Neutrophil (primary cell): ENCODE data around the gene ANTXR1.

Experiments
- H3K27ac ChIP-seq: fragments of 200-600 bp; sonication (generic); 2 replicates; pipeline ENCODE4 v1.5.1; 2016; ENCODE audit warnings: mild to moderate bottlenecking, moderate library complexity
- H3K27me3 ChIP-seq: fragments of 200-600 bp; sonication (generic); 2 replicates; pipeline ENCODE4 v1.6.0; 2016; ENCODE audit warnings: mild to moderate bottlenecking
- H3K36me3 ChIP-seq: fragments of 200-600 bp; sonication (generic); 2 replicates; pipeline ENCODE4 v1.5.1; 2017
- H3K4me1 ChIP-seq, 2 experiments: fragments of 200-600 bp in 1 of 2; sonication (generic) in 1 of 2; 1 replicate in 1 of 2; 2 replicates in 1 of 2; pipeline versions ENCODE4 v1.5.1 to v1.6.1; 2013 to 2016; ENCODE audit warnings: low read depth in 1 of 2, low read length in 1 of 2, mild to moderate bottlenecking in 1 of 2, moderate library complexity in 1 of 2; ENCODE audit not compliant: control insufficient read depth in 1 of 2, insufficient read depth in 1 of 2
- H3K4me3 ChIP-seq, 2 experiments: fragments of 200-600 bp in 1 of 2; sonication (generic) in 1 of 2; 1 replicate in 1 of 2; 2 replicates in 1 of 2; pipeline ENCODE4 v1.5.1; 2013 to 2016; ENCODE audit warnings: low read depth in 1 of 2, low read length in 1 of 2, mild to moderate bottlenecking in 1 of 2, moderate library complexity in 1 of 2
- H3K9me3 ChIP-seq: fragments of 200-600 bp; sonication (generic); 2 replicates; pipeline ENCODE4 v1.5.1; 2016
- TF ChIP-seq, protein P1 (sequence below): fragments of 200-600 bp; sonication (generic); IDR thresholded peaks from 2 replicates; pipeline ENCODE4 v1.5.1; 2016; ENCODE audit warnings: antibody characterized with exemption

ANTXR1 gene

DNA sequence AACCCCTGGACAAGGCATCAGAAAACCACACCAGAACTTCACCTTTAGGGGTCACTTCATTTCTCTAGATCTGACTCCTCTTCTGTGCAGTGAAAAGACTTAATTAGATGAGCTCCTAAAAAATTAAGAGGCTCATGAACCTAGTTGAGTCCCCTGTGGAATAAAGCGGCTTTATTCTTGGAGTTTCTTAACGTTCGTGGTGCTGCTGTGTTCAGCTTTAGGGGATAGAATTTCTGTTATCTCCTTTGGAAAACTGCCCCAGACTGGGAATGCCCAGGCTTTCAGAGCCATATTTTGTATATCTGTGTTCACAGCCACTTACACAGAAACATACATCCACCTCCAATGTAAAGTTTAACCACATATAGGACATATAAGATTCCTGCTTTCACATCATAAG is 165.8 kb downstream of the ANTXR1 start:
- H3K4me1 ChIP-seq: peaks cover 30 to 43% of the 10 kb centered on the region in 2 experiments
- no peaks in the 10 kb centered on the region for H3K27me3 ChIP-seq
- no peaks in the 10 kb centered on the region for H3K9me3 ChIP-seq
- TF ChIP-seq, protein P1, sequence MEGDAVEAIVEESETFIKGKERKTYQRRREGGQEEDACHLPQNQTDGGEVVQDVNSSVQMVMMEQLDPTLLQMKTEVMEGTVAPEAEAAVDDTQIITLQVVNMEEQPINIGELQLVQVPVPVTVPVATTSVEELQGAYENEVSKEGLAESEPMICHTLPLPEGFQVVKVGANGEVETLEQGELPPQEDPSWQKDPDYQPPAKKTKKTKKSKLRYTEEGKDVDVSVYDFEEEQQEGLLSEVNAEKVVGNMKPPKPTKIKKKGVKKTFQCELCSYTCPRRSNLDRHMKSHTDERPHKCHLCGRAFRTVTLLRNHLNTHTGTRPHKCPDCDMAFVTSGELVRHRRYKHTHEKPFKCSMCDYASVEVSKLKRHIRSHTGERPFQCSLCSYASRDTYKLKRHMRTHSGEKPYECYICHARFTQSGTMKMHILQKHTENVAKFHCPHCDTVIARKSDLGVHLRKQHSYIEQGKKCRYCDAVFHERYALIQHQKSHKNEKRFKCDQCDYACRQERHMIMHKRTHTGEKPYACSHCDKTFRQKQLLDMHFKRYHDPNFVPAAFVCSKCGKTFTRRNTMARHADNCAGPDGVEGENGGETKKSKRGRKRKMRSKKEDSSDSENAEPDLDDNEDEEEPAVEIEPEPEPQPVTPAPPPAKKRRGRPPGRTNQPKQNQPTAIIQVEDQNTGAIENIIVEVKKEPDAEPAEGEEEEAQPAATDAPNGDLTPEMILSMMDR: no peak
- H3K27ac ChIP-seq: peak overlapping the region; percentile 94
- no peak overlapping the region for H3K4me3 ChIP-seq
- no peaks in the 10 kb centered on the region for H3K36me3 ChIP-seq

DNA sequence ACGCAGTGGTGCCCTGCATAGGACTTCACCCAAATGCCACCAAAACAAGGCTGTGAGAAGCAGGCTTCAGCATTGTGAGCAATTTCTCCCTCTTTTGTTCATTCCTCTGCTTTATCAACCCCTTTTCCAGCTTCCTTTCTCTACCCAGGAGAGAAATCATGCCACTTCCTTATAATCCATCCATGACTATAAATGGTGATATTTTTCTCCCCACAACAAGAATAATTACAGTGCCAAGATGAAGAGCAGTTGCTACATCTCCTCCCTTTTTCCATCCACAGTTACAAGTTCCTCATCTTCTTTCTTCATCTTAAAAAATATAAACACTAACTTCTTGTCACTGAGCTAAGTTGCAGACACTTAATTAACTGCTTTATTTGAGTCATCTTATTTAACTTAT is 167.2 kb downstream of the ANTXR1 start:
- peaks cover 30 to 43% of the 10 kb centered on the region in 2 experiments for H3K4me1 ChIP-seq
- H3K4me3 ChIP-seq: no peak overlapping the region
- H3K36me3 ChIP-seq: no peaks in the 10 kb centered on the region
- H3K9me3 ChIP-seq: no peaks in the 10 kb centered on the region
- H3K27ac ChIP-seq: peak overlapping the region; percentile 51
- no peaks in the 10 kb centered on the region for H3K27me3 ChIP-seq
- TF ChIP-seq, protein P1: no peak

DNA sequence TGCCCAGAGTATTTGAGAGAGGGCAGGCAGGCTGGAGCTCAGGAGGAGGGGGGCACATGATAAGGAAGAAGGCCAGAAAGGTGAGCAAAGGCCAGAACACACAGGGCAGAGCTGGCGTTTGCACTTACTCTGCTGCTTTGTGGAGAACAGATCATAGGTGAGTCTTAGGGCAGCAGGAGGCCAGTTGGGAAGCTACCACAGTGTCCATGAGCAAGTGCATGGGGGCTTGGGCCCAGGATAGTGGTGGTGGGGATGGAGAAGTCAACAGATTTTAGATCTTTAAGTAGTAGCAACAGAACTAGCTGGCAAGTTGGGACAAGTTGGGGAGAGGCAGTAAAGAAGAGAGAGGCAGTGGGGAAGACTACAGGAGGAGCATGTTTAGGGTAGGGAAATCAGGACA is 168.0 kb downstream of the ANTXR1 start:
- TF ChIP-seq, protein P1: no peak
- no peaks in the 10 kb centered on the region for H3K27me3 ChIP-seq
- no peak overlapping the region for H3K4me3 ChIP-seq
- no peaks in the 10 kb centered on the region for H3K36me3 ChIP-seq
- peaks cover 30 to 43% of the 10 kb centered on the region in 2 experiments for H3K4me1 ChIP-seq
- H3K27ac ChIP-seq: peak overlapping the region; percentile 51
- H3K9me3 ChIP-seq: no peaks in the 10 kb centered on the region

- TF ChIP-seq, protein P1: no peak
- H3K36me3 ChIP-seq: no peaks in the 10 kb centered on the region
- H3K27ac ChIP-seq: no peak overlapping the region
- H3K9me3 ChIP-seq: no peaks in the 10 kb centered on the region
- peaks cover 23 to 35% of the 10 kb centered on the region in 2 experiments for H3K4me1 ChIP-seq
- no peaks in the 10 kb centered on the region for H3K27me3 ChIP-seq
- no peak overlapping the region for H3K4me3 ChIP-seq
Observed at GRCh38 chr2:69181806-69182427, 168.9 kb downstream of the ANTXR1 start.

GRCh38 chr2:69183659-69184058 is 170.7 kb downstream of the ANTXR1 start:
- Histone ChIP-seq H3K27ac (no peak overlapping the region), H3K27me3 (no peaks in the 10 kb centered on the region), H3K9me3 (no peaks in the 10 kb centered on the region), H3K36me3 (no peaks in the 10 kb centered on the region), H3K4me3 (no peak overlapping the region), H3K4me1 (peaks cover 9 to 17% of the 10 kb centered on the region in 2 experiments)
- TF ChIP-seq, protein P1: no peak
